HG03565 (cell line): ENCODE measurements around the gene SETX.

Experiments
- ATAC-seq: cut with Tn5 transposase; IDR thresholded peaks from one replicate; pipeline ENCODE4 v1.9.1; 2021; ENCODE audit warnings: mild to moderate bottlenecking, moderate library complexity; ENCODE audit not compliant: unreplicated experiment

The SETX gene

DNA sequence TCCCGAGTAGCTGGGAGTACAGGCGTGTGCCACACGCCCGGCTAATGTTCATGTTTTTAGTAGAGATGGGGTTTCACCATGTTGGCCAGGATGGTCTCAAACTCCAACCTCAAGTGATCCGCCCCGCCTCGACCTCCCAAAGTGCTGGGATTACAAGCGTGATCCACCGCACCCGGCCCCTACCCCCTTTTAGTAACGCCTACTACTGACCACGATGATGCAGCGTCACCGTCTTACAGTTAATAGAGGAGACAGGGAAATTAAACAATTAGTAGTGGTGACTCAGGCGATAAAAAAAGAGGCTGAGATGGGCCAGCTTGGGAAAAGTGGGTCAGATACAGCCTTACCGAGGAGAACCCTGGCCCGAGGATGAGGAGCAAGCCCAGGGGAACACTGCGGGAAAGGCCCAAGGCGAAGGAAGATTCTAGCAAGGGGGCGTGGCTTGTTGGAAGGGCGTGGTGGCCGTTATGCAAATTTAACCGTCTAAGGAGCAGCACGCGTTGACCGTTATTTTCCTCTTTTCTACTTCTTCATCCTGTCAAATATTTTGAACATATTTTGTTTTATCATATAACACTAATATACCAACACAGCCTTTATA, 1.6 kb upstream of the SETX start:
- ATAC-seq, result no peak

- ATAC-seq, result no peak
These were observed 3.3 kb downstream of the SETX start for GRCh38 chr9:132351404-132352045.

- no peak for ATAC-seq
These were observed 3.9 kb downstream of the SETX start for GRCh38 chr9:132350861-132351315.

GRCh38 chr9:132348676-132349075, 6.1 kb downstream of the SETX start:
- no peak for ATAC-seq

DNA sequence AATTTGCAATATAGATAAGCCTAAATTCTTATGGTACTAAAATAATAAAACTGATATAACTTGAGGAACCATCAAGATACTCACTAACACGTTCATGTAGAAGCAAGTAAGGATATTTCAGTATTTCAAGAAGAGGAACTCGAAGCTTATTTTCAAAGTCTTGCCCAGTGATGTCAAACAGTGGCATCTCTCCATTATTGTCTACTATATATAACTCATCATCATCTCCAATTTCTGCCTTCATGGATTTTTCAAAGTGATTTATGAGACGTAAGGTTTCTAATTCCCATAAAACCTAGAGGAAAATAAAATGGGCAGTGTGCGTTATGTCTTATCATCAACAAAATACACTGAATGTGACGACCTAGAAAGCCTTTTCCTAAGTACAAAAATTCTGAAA, 8.6 kb downstream of the SETX start:
- no peak for ATAC-seq

DNA sequence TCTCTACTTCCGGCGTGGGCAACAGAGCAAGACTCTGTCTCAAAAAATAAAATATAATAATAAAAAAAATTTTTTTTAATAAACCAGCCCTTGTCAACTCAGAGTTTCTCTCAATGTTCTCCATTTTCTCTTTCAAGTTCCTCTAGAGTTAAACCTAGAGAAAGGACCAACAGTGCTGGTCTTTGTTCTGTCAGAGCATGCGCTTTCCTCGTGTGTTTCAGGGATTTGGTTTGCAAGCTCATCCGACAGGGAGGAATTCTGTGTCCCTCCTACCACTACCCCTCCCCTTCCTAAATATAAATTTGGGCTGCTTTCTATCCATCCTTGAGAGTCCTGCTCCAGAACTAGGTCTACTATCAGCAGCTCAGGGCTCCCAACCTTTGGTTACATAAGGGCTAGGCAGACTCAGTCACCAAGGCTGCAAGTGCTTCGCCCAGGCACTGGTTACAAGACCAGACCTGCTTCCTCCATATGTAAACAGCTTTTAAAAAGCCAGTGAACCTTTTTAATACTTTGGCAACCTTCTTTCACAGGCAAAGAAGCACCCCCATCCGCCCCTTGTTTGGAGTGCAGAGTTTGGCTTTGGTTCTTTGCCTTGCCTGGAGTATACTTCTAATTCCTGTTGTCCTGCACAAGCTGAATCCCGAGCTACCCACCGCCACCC, 13.5 kb downstream of the SETX start:
- ATAC-seq, result no peak

DNA sequence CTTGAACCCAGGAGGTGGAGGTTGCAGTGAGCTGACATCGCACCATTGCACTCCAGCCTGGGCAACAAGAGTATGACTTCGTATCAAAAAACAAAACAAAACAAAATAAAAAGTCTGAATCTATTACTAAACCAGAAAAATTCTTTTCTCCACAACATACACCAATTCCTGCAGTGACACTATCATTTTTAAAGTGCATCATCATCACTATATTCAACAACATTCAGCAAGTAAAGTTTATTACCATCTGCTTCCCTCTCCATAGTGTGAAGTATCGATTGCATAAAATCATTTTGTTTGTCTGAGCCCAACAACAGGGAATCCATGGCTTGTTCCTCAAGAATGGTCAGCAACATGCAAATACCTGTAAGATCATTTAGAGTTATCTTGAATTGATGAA, 20.4 kb downstream of the SETX start:
- ATAC-seq, result no peak

DNA sequence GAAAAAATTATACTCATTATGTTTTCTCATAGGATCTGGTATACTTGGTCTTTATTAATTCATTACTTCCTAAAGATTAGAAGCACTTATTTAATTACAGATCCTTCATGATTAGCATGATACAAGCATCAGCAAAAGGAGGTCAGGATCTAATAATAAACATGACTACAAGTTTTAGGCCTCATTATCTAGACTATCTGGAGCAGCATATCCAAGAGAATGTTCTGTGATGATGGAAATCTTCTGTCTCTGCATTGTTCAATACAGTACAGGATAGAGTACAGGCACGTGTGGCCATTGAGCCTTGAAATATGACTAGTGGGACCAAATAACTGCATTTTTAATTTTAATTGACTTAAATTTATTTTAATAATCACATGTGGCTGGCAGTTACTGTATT, 21.2 kb downstream of the SETX start:
- no peak for ATAC-seq

DNA sequence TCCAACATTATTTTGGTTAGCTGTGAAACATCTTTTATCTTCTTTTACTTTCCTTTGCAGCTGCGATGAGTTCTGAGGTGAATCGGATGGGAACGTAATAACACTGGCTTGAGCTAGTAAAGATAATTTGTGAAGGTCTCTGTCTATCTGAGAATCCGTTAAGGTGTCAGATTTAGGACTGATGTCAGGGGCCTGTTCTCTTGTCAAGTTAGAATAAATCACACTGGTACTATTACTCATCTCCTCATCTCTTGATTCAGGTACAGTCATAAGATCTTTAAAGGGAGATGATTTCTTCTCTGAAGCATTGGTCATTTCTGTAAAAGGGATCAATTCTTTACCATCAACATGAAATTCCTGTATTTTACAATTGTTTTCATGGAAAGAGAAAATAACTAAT, 26.2 kb downstream of the SETX start:
- no peak for ATAC-seq

DNA sequence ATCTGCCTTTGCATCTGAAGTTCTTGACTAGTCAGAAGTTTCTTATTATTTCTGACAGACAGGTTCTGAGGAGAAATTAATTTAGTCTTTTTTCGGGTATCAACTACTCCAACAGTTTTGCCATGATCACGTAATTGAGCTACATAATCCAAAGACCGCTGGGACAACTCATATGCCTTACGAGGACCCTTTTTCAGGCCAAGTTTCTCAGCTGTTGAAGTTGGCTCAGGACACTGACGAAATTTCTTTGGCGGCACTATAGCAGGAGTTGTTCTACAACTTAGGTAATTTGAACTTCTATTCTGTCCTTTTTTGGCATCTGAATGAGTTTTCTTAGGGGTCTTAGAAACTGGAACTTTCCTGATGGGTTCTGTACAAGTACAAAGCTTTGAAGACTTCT, 27.2 kb downstream of the SETX start:
- ATAC-seq, result no peak

DNA sequence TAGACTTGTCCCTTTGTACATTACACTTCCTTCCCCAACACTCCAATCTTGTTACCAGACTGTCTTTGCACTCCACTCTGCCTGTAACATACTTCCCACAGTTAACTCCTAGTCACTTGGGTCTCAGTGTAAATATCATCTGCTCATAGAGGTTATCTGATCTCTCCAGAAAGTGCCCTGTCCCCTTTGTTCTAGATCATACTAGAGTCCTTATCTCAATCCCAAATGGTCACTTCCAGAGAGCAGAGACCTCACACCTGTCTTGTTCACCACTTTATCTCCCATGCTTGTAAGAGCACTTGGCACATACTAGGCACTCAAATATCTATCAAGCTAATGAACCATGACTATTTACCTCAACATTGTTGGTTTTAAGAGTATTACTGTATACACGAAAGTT, 30.4 kb downstream of the SETX start:
- ATAC-seq, result no peak

DNA sequence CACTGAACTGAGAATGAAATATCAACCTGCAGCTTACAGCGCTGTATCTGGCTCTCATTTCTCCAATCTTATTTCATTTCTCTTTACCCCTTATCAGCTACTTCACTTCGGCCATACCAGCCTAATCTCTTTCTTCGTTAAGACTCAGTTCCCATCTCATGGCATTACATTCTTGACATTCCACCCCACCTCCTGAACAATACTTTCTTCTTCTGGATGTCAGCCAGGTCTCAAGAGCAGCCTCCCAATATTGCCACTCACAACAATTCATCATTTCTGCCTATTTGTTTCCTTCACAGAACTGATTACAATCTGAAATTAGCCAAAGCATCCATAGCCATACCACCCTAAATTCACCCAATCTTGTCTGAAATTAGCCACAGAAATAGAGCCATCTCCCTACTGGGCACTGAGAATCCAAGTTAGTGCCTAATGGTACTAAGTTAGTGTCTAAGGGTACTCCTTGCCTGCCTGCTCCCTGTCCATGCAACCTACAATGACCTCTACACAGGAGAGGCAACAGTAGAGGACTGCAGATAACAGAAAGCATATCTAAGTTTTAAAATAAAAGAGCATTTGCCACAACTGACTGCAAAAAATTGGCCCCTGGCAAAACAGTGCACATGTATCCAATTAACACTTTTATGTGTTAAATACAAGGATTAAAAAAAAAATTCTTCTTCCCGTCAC, 35.2 kb downstream of the SETX start:
- ATAC-seq, result no peak

GRCh38 chr9:132312873-132313272, 41.9 kb downstream of the SETX start:
- no peak for ATAC-seq

- ATAC-seq, result no peak
These were observed 42.4 kb downstream of the SETX start for GRCh38 chr9:132312426-132312825.

- ATAC-seq, result no peak
These were observed 42.8 kb downstream of the SETX start for GRCh38 chr9:132311978-132312377.

DNA sequence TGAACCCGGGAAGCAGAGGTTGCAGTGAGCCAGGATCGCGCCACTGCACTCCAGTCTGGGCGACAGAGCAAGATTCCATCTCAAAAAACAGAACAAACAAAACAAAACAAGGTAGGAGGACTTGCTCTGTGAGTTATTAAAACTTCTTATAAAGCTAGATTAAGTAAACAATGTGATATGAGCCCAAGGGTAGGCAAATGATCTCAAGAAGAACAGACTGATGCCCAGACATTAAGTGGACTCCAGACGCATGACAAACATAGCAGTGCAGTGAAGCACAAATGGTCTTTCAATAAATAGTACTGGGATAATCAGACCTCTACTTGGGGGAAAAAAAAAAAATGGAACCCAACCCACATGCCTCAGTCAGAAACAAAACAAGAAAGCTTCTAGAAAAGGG, 45.7 kb downstream of the SETX start:
- ATAC-seq, result no peak

DNA sequence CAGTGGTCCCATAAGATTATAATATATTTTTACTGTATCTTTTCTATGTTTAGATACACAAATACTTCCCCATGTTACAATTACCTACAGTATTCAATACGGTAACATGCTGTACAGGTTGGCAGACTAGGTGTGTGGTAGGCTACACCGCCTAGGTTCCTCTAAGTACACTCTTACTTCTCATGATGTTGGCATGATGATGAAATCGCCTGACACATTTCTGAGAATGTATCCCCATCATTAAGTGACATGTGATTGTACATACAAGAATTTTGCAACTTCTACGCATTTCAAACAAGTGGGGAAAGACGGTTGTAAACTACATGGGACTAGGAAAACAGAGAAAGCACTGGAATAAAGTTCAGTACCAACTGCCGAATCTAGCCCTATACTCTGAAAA, 53.3 kb downstream of the SETX start:
- ATAC-seq, result no peak

GRCh38 chr9:132299221-132299620, 55.6 kb downstream of the SETX start:
- ATAC-seq, result no peak

GRCh38 chr9:132295181-132295580, 59.6 kb downstream of the SETX start:
- no peak for ATAC-seq

DNA sequence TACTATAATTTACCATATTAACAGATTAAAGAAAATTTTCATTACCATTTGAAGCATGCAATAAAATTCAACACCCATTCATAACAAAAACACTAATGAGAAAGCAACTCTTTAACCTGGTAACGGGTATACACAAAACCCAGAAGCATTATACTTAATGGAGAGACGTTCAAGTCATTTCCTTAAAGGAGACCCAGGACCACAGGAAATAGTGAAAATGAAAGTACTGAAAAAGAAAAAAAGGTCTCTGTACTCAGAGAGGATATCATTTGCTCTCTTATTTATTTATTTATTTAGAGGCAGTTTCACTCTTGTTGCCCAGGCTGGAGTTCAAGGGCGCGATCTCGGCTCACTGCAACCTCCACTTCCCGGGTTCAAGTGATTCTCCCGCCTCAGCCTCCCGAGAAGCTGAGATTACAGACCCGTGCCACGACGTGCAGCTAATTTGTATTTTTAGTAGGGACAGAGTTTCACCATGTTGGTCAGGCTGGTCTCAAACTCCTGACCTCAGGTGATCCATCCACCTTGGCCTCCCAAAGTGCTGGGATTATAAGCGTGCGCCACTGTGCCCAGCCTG, 61.6 kb downstream of the SETX start:
- no peak for ATAC-seq

GRCh38 chr9:132288966-132289365, 65.8 kb downstream of the SETX start:
- ATAC-seq, result no peak

- ATAC-seq, result no peak
These were observed 66.4 kb downstream of the SETX start for GRCh38 chr9:132288361-132288760.
